GM12872 (cell line): ENCODE measurements around the gene SLC25A30.

ENCODE experiments used
- CTCF ChIP-seq: IDR thresholded peaks from 3 replicates; pipeline ENCODE4 v1.5.1; 2011; ENCODE audit warnings: low read depth, mild to moderate bottlenecking, low read length, moderate library complexity; ENCODE audit not compliant: insufficient read depth

Gene SLC25A30

GRCh38 chr13:45368571-45368970, 49.6 kb downstream of the SLC25A30 start:
- no peak for TF ChIP-seq CTCF

DNA sequence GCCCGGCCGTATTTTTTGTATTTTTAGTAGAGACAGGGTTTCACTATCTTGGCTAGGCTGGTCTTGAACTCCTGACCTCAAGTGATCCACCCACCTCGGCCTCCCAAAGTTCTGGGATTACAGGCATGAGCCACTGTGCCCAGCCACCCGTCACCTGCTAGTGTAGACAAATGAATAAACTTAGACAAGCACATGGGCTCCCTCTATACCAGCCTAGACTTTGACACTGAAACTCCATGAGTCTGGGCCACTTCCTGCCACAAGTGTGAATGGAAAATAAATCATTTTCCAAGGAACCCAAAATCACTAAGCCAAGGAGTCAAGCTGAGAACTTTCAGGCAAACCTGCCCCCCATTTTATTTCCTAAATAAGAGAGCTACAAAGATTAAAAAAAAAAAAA, 50.2 kb downstream of the SLC25A30 start:
- no peak for TF ChIP-seq CTCF

DNA sequence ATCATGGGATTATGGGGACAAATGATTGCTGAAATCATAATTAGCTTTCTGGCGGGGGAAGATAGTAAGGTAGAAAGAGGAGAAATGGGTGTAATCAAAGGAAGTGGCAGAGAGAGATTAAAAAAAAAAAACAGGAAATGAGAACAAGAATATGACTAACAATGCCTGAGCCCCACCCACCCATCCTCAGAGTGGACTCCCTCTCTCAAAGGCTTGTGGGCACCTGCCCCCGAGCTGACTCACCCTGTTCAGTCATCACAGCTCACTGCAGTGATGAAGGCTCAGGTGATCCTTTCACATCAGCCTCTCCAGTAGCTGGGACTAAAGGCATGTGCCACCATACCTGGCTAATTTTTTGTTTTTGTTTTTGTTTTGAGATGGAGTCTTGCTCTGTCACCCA, 50.8 kb downstream of the SLC25A30 start:
- TF ChIP-seq CTCF: no peak

DNA sequence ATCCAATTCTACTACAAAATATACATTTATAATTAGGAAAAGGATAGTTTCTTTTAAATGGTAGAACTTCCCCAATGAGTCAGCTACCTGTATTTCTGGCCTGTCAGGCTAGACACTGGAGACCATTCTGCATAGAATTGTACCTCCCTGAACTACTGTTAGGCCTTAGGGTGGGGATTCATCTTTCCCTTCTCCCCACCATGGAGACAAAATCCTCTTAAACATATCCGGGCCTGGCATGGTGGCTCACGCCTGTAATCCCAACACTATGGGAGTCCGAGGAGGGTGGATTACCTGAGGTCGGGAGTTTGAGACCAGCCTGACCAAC, 52.7 kb downstream of the SLC25A30 start:
- TF ChIP-seq CTCF: no peak

GRCh38 chr13:45364876-45365557, 53.2 kb downstream of the SLC25A30 start:
- TF ChIP-seq CTCF: no peak

- peak; percentile 48 for TF ChIP-seq CTCF
These were observed 55.2 kb downstream of the SLC25A30 start for GRCh38 chr13:45362939-45363338.

GRCh38 chr13:45361596-45362206, 56.5 kb downstream of the SLC25A30 start:
- TF ChIP-seq CTCF: no peak
